ENCODE results near the gene TTLL11.

TTLL11 gene

DNA sequence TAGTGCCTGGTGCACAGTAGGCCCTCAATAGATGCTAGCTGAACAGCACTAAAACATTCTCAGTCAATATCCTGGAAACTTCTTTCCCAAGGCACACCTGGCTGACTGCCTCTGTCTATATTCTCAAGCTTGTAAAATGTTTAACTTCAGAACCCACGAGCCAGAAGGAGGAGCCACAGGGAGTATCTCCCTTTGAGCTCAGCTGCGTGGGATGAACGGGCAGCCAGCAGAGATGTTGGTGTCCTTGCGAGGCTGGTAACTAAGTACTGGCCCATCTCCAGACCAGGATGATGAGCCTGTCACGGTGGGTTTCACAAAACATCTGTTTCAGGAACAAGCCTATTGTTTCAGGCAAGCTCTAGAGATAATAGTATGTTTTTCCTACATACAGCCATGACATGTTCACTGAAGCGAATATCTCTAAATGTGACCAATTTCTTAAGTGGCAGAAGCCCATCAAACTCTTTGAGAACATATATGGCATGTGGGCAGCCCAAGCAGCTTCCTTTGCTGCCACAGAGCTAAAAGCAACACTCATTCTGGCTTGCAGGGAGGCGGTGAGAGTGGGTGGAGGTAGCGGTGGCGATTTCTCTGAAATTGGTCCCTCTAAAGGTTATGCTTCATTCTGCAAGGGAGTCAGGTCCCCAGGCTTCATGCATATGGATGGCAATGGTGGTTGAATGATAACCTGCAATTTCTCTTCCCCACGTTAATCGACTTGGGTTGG, 206.2 kb downstream of the TTLL11 start:
- Histone ChIP-seq H3K27me3 (replicated peaks; ENCODE audit: control insufficient read depth, insufficient read depth, low read length) (no peaks in the 10 kb centered on the region; the same call in 1 of the 2 replicates), H3K4me3 (replicated peaks; ENCODE audit: low read depth, low read length) (no peak overlapping the region), H3K36me3 (ENCODE audit: control insufficient read depth, insufficient read depth, low read length) (no peaks in the 10 kb centered on the region)
- no peak for DNase-seq (ENCODE audit: extremely low read depth, insufficient read length)
- TF ChIP-seq, protein P1, sequence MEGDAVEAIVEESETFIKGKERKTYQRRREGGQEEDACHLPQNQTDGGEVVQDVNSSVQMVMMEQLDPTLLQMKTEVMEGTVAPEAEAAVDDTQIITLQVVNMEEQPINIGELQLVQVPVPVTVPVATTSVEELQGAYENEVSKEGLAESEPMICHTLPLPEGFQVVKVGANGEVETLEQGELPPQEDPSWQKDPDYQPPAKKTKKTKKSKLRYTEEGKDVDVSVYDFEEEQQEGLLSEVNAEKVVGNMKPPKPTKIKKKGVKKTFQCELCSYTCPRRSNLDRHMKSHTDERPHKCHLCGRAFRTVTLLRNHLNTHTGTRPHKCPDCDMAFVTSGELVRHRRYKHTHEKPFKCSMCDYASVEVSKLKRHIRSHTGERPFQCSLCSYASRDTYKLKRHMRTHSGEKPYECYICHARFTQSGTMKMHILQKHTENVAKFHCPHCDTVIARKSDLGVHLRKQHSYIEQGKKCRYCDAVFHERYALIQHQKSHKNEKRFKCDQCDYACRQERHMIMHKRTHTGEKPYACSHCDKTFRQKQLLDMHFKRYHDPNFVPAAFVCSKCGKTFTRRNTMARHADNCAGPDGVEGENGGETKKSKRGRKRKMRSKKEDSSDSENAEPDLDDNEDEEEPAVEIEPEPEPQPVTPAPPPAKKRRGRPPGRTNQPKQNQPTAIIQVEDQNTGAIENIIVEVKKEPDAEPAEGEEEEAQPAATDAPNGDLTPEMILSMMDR (IDR thresholded peaks at IDR 0.05; ENCODE audit: insufficient read depth, low read length, poor library complexity, severe bottlenecking), result no peak

DNA sequence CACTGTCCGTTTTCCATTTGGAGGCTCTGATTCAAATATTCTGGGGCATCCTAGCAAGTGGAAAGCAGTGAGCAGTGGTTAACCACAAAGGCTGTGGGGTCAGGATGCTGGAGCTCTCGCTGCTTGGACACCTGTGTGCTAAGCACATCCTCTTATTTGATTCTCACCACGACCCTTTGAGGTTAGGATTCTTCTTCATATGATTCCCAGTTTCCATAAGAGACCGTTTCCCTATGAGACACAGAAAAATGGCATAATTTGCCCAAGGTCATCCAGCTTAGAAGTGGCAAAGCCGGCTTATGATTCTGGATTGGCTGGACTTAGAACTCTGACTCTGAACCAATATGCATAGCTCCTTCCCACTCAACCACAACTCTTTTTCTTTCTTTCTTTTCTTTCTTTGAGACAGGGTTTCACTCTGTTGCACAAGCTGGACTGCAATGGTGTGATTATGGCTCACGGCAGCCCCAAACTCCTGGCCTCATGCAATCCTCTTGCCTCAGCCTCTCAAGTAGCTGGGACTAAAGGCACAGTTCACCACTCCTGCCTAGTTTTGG, 207.7 kb downstream of the TTLL11 start:
- H3K36me3 ChIP-seq (ENCODE audit: control insufficient read depth, insufficient read depth, low read length), result no peaks in the 10 kb centered on the region
- DNase-seq (ENCODE audit: extremely low read depth, insufficient read length), result no peak
- no peaks in the 10 kb centered on the region; the same call in 1 of the 2 replicates for H3K27me3 ChIP-seq (replicated peaks; ENCODE audit: control insufficient read depth, insufficient read depth, low read length)
- TF ChIP-seq, protein P1 (IDR thresholded peaks at IDR 0.05; ENCODE audit: insufficient read depth, low read length, poor library complexity, severe bottlenecking), result no peak
- no peak overlapping the region for H3K4me3 ChIP-seq (replicated peaks; ENCODE audit: low read depth, low read length)

DNA sequence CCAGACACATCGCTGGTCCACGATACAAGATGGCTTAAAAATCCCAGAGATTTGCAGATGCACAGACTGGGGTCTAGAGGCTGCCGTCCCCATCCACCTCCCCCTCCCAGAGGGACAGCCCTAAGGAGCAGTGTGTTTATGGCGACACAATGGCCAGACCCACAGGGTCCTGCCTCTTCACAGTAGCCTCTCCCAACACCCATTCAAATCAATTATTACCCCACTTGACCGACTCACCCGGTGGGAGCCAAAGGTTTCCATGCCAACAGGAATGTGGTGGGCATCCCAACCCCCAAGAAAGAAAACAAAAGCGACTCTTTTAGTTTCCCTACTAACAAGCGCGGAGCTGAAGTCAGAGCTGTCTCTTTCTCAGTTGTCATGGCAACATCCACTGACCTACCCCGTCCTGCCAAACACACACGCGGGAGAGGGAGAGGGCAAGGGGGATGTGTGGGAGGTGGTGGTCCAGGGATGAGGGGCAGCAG, 209.0 kb downstream of the TTLL11 start:
- TF ChIP-seq, protein P1 (IDR thresholded peaks at IDR 0.05; ENCODE audit: insufficient read depth, low read length, poor library complexity, severe bottlenecking), result no peak
- H3K36me3 ChIP-seq (ENCODE audit: control insufficient read depth, insufficient read depth, low read length), result no peaks in the 10 kb centered on the region
- no peak overlapping the region for H3K4me3 ChIP-seq (replicated peaks; ENCODE audit: low read depth, low read length)
- H3K27me3 ChIP-seq (replicated peaks; ENCODE audit: control insufficient read depth, insufficient read depth, low read length), result peaks cover under 1% of the 10 kb centered on the region; the same call in 1 of the 2 replicates
- no peak for DNase-seq (ENCODE audit: extremely low read depth, insufficient read length)

DNA sequence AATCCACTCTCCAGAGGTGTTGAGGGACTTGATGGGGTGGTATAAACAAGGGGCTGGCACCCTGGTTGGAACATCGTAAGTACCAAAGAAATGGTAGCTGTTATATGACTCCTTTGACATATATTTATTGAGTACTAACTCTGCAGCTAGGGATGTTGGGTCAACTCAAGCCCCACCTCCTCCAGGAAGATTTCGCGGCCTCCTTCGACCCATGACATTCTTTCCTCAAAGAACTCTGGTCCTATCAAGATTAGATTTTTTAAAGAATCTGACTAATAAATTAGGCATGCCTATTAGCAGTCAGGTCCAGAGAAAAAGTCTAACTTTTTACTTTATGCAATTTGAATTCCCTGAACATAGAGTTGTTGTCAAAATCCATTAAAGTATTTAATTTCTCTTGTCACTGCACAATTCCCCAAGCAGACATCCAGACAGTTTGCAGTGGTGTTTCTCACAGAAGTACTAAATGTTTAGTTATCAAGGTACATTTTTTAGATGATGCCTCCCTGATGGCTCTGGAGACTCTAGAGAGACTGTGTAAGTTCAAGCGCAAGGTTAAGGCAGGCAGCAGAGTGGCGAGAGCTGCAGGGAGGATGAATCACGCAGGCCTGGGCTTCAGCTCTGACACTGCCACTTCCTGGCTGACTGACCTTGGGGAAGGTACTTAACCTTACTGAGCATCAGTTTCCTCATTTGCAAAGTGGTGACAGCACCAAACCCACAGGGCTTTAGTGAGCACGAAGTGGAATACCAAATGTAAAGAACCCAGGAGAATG, 209.6 kb downstream of the TTLL11 start:
- TF ChIP-seq, protein P1 (IDR thresholded peaks at IDR 0.05; ENCODE audit: insufficient read depth, low read length, poor library complexity, severe bottlenecking), result no peak
- Histone ChIP-seq H3K36me3 (ENCODE audit: control insufficient read depth, insufficient read depth, low read length) (no peaks in the 10 kb centered on the region), H3K27me3 (replicated peaks; ENCODE audit: control insufficient read depth, insufficient read depth, low read length) (peaks cover 2% of the 10 kb centered on the region; the same call in 1 of the 2 replicates), H3K4me3 (replicated peaks; ENCODE audit: low read depth, low read length) (no peak overlapping the region)
- DNase-seq (ENCODE audit: extremely low read depth, insufficient read length), result no peak

DNA sequence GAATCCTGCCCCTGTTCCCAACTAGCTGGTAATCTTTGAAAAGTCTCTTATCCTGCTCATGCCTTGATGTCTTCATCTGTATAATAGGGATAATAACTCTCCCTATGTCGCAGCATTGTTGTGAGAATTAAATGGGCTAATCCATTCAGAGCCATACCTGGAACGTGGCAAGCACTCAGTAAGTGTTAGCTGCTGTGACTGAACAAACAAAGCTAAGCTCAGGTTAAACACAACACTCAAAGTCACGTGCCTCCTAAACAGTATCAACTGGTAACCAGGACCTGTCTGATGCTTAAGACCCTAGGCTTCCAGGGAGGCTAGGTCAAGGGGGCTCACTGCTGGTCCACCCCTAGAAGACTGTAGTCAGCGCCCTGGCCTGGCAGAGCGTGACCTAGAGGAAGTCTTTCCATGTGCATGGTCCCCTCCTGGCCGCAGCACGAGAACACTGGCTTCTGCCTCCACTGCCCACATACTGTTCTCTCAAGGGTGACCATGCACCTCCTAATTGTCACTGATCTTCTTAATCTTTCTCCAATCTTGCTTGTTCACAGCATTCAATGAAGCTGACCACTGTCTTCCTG, 211.1 kb downstream of the TTLL11 start:
- Histone ChIP-seq H3K4me3 (replicated peaks; ENCODE audit: low read depth, low read length) (no peak overlapping the region), H3K27me3 (replicated peaks; ENCODE audit: control insufficient read depth, insufficient read depth, low read length) (peaks cover 2% of the 10 kb centered on the region; the same call in 1 of the 2 replicates), H3K36me3 (ENCODE audit: control insufficient read depth, insufficient read depth, low read length) (no peaks in the 10 kb centered on the region)
- no peak for DNase-seq (ENCODE audit: extremely low read depth, insufficient read length)
- TF ChIP-seq, protein P1 (IDR thresholded peaks at IDR 0.05; ENCODE audit: insufficient read depth, low read length, poor library complexity, severe bottlenecking), result no peak
